WTC11 (cell line): ENCODE data around the gene POLR1C. TPM values are rescaled to one million over a fixed set of nuclear protein-coding genes. Genes with fewer than 3 reads are reported as not detected.
"Not testable (repeated sequence)": the region's sequence is repeated elsewhere in the genome, so short reads cannot be mapped to it uniquely, and the experiment has no call there.

Source experiments
- ATAC-seq: fragments of 200-7000 bp; cut with Tn5 transposase; 2 replicates; pipeline ENCODE4 v1.10.0; 2021; ENCODE audit warnings: mild to moderate bottlenecking, moderate library complexity
- CTCF ChIA-PET: fragments of 300-600 bp; sonication (Branson Sonifier 250); formaldehyde crosslinking; loops from one replicate; lab custom pipeline; 2021; ENCODE audit warnings: antibody characterized with exemption; lab: Charles Lee
- POLR2A ChIA-PET: fragments of 350-600 bp; sonication (Branson Sonifier 250); formaldehyde crosslinking; loops from one replicate; lab custom pipeline; 2021; ENCODE audit warnings: antibody characterized with exemption; lab: Charles Lee
- DNase-seq: peaks from one replicate; pipeline ENCODE4 v3.0.0; 2021; ENCODE audit warnings: low spot score
- H3K27ac Mint-ChIP-seq: 2 replicates; pipeline ENCODE4 v1.8.0; 2021; ENCODE audit warnings: mixed read lengths
- H3K27me3 Mint-ChIP-seq: 2 replicates; pipeline ENCODE4 v1.8.0; 2021; ENCODE audit warnings: low read depth, mild to moderate bottlenecking, moderate library complexity, mixed read lengths
- H3K36me3 Mint-ChIP-seq: 2 replicates; pipeline ENCODE4 v1.8.0; 2021; ENCODE audit warnings: mixed read lengths
- H3K4me1 Mint-ChIP-seq: 2 replicates; pipeline ENCODE4 v1.8.0; 2022; ENCODE audit warnings: mixed read lengths
- H3K4me3 Mint-ChIP-seq: 2 replicates; pipeline ENCODE4 v1.8.0; 2021; ENCODE audit warnings: mild to moderate bottlenecking, moderate library complexity, mixed read lengths
- H3K9me3 Mint-ChIP-seq: 2 replicates; pipeline ENCODE4 v1.8.0; 2021; ENCODE audit warnings: mixed read lengths
- AFF4 ChIP-seq: sonication (generic); formaldehyde crosslinking; IDR thresholded peaks from 2 replicates; pipeline ENCODE4 v1.8.1; 2023; ENCODE audit warnings: mild to moderate bottlenecking, missing genetic modification reagents, borderline replicate concordance
- AR ChIP-seq: fragments of 250-450 bp; sonication (Bioruptor Pico); IDR thresholded peaks from 2 replicates; pipeline ENCODE4 v1.9.0; 2021; ENCODE audit warnings: mild to moderate bottlenecking
- ELF4 ChIP-seq: sonication (generic); formaldehyde crosslinking; IDR thresholded peaks from 2 replicates; pipeline ENCODE4 v1.8.1; 2022; ENCODE audit warnings: low read depth, mild to moderate bottlenecking, moderate library complexity, missing genetic modification reagents
- ESRRA ChIP-seq: sonication (generic); formaldehyde crosslinking; IDR thresholded peaks from 2 replicates; pipeline ENCODE4 v1.8.1; 2022; ENCODE audit warnings: mild to moderate bottlenecking, missing genetic modification reagents, borderline replicate concordance
- GABPB1 ChIP-seq: sonication (generic); formaldehyde crosslinking; IDR thresholded peaks from 2 replicates; pipeline ENCODE4 v1.8.1; 2023; ENCODE audit warnings: mild to moderate bottlenecking, missing genetic modification reagents
- GTF2I ChIP-seq: fragments of 250-450 bp; sonication (Bioruptor Pico); conservative IDR thresholded peaks from 2 replicates; pipeline ENCODE4 v1.4.0; 2021; ENCODE audit warnings: mild to moderate bottlenecking
- HMGXB4 ChIP-seq: sonication (generic); formaldehyde crosslinking; IDR thresholded peaks from 2 replicates; pipeline ENCODE4 v1.8.1; 2023; ENCODE audit warnings: mild to moderate bottlenecking, moderate library complexity, missing genetic modification reagents
- JAZF1 ChIP-seq: fragments of 250-450 bp; sonication (Bioruptor Pico); IDR thresholded peaks from 2 replicates; pipeline ENCODE4 v1.9.0; 2021; ENCODE audit warnings: moderate library complexity, mild to moderate bottlenecking, inconsistent platforms
- MXD4 ChIP-seq: fragments of 250-450 bp; sonication (Bioruptor Pico); IDR thresholded peaks from 2 replicates; pipeline ENCODE4 v1.8.0; 2021; ENCODE audit warnings: mild to moderate bottlenecking, moderate library complexity, borderline replicate concordance
- RELA ChIP-seq: sonication (generic); formaldehyde crosslinking; IDR thresholded peaks from 2 replicates; pipeline ENCODE4 v1.8.1; 2022; ENCODE audit warnings: missing genetic modification reagents, mild to moderate bottlenecking, borderline replicate concordance
- SMAD3 ChIP-seq: sonication (generic); formaldehyde crosslinking; IDR thresholded peaks from 2 replicates; pipeline ENCODE4 v1.8.0; 2022; ENCODE audit warnings: missing genetic modification reagents, mild to moderate bottlenecking, borderline replicate concordance
- TCF7 ChIP-seq: sonication (generic); formaldehyde crosslinking; IDR thresholded peaks from 2 replicates; pipeline ENCODE4 v1.8.0; 2022; ENCODE audit warnings: mild to moderate bottlenecking, low read depth, missing genetic modification reagents, moderate library complexity
- TP53 ChIP-seq: sonication (generic); formaldehyde crosslinking; IDR thresholded peaks from 2 replicates; pipeline ENCODE4 v1.8.1; 2023; ENCODE audit warnings: mild to moderate bottlenecking, missing genetic modification reagents
- ZNF263 ChIP-seq: sonication (generic); formaldehyde crosslinking; IDR thresholded peaks from 2 replicates; pipeline ENCODE4 v1.8.1; 2022; ENCODE audit warnings: low read depth, mild to moderate bottlenecking, moderate library complexity, missing genetic modification reagents
- ZNF396 ChIP-seq: fragments of 250-450 bp; sonication (Bioruptor Pico); IDR thresholded peaks from 2 replicates; pipeline ENCODE4 v1.8.0; 2021; ENCODE audit warnings: mild to moderate bottlenecking, moderate library complexity, borderline replicate concordance
- total RNA-seq: library from RNA; stranded (reverse); gene quantifications from 3 replicates; pipeline ENCODE4 v1.2.3, GENCODE V29; 2021
- TF ChIP-seq, protein P1 (sequence below): sonication (generic); formaldehyde crosslinking; IDR thresholded peaks from 2 replicates; pipeline ENCODE4 v1.8.1; 2023; ENCODE audit warnings: mild to moderate bottlenecking, missing genetic modification reagents
- TF ChIP-seq, protein P2 (sequence below): fragments of 250-450 bp; sonication (Bioruptor Pico); conservative IDR thresholded peaks from 2 replicates; pipeline ENCODE4 v1.9.0; 2021; ENCODE audit warnings: mild to moderate bottlenecking

The POLR1C gene
- total RNA-seq, 1 experiment from 2014 or later: 46.6 TPM

DNA sequence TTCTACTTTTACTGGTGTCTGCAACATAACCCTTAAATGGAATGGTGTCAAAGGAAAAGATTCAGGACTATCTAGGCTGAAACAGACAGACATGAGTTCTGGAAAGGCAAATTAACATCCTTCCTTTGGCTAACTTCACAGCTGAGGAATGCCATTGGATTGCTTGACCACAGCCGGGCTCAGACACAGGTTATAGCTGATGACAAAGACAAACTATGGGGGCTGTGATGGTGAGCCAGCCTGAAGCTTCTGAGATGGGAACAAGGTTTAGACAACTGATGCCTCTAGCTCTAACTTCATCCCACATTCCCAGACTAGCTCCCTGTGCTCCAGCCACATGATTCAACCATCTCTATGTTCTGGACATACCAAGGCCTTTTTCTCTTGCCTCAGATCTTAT is 15.3 kb downstream of the POLR1C start:
- Mint-ChIP-seq H3K27ac (no peak overlapping the region), H3K9me3 (no peaks in the 10 kb centered on the region), H3K4me1 (no peaks in the 10 kb centered on the region), H3K36me3 (peaks cover 67% of the 10 kb centered on the region), H3K4me3 (no peak overlapping the region), H3K27me3 (no peaks in the 10 kb centered on the region)
- no peak for TF ChIP-seq GABPB1 (CRISPR knock-in tag)
- TF ChIP-seq ELF4 (CRISPR knock-in tag): no peak
- no peak for TF ChIP-seq SMAD3 (CRISPR knock-in tag)
- TF ChIP-seq ESRRA (CRISPR knock-in tag): no peak
- no peak for TF ChIP-seq TP53 (CRISPR knock-in tag)
- TF ChIP-seq, protein P1, sequence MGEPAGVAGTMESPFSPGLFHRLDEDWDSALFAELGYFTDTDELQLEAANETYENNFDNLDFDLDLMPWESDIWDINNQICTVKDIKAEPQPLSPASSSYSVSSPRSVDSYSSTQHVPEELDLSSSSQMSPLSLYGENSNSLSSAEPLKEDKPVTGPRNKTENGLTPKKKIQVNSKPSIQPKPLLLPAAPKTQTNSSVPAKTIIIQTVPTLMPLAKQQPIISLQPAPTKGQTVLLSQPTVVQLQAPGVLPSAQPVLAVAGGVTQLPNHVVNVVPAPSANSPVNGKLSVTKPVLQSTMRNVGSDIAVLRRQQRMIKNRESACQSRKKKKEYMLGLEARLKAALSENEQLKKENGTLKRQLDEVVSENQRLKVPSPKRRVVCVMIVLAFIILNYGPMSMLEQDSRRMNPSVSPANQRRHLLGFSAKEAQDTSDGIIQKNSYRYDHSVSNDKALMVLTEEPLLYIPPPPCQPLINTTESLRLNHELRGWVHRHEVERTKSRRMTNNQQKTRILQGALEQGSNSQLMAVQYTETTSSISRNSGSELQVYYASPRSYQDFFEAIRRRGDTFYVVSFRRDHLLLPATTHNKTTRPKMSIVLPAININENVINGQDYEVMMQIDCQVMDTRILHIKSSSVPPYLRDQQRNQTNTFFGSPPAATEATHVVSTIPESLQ (CRISPR knock-in tag): no peak
- no peak for TF ChIP-seq JAZF1 (CRISPR knock-in tag)
- TF ChIP-seq RELA (CRISPR knock-in tag): no peak
- TF ChIP-seq ZNF263: no peak
- TF ChIP-seq TCF7 (CRISPR knock-in tag): no peak
- TF ChIP-seq MXD4: no peak
- no peak for TF ChIP-seq AR (CRISPR knock-in tag)
- TF ChIP-seq, protein P2, sequence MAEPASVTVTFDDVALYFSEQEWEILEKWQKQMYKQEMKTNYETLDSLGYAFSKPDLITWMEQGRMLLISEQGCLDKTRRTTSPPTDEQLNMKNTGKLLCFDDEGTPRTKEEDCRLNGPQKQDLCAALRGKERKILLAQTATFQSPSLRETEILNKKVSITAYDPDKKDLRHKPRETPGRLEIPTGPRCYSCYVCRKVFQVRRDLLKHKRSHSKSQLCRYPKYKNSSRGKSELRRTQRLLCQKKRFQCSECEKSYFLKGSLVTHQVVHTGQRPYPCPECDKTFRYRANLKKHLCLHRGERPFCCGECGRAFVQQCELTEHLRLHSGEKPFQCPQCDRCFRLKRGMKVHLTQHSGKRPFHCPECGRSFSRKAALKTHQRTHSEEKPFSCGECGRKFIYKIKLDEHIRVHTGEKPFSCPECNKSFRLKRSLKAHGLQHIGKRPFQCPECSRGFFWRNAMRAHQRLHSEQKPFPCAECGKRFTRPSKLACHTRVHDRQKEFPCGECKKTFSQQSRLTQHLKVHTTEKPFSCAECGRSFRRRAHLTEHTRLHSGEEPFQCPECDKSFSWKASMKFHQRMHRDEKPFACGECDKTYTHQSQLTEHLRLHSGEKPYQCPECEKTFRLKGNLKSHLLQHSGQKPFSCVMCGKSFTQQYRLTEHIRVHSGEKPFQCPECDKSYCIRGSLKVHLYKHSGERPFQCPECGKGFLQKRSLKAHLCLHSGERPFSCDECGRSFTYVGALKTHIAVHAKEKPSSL (CRISPR knock-in tag): no peak
- no peak for TF ChIP-seq HMGXB4 (CRISPR knock-in tag)
- TF ChIP-seq AFF4 (CRISPR knock-in tag): no peak
- TF ChIP-seq ZNF396 (CRISPR knock-in tag): no peak
- TF ChIP-seq GTF2I (CRISPR knock-in tag): no peak
- DNase-seq (no peak), ATAC-seq (no peak)
- ChIA-PET POLR2A (interaction anchor here (0.6 to 1.1 kb wide), 2 partner anchors 15 to 70 kb away, joined by 3 to 4 read pairs; partner anchors contain the start of genes POLR1C and YIPF3), CTCF (no interaction called here)

GRCh38 chr6:43538986-43539385 is 22.1 kb downstream of the POLR1C start:
- H3K4me1 Mint-ChIP-seq, CTCF ChIA-PET, H3K27ac Mint-ChIP-seq, H3K27me3 Mint-ChIP-seq, POLR2A ChIA-PET, H3K4me3 Mint-ChIP-seq, DNase-seq, H3K9me3 Mint-ChIP-seq, ATAC-seq: not testable (repeated sequence)
- H3K36me3 Mint-ChIP-seq: peaks cover 56% of the 10 kb centered on the region

- H3K27ac Mint-ChIP-seq, CTCF ChIA-PET, H3K4me3 Mint-ChIP-seq, H3K4me1 Mint-ChIP-seq, H3K9me3 Mint-ChIP-seq, POLR2A ChIA-PET, H3K27me3 Mint-ChIP-seq, ATAC-seq, DNase-seq: not testable (repeated sequence)
- peaks cover 57% of the 10 kb centered on the region for H3K36me3 Mint-ChIP-seq
Observed at GRCh38 chr6:43539409-43539808, 22.5 kb downstream of the POLR1C start.
